HEK293 (cell line): ENCODE measurements around the gene THAP5.

ENCODE experiments used
- CTCF ChIA-PET: fragments of 350-600 bp; formaldehyde crosslinking; extraction: SDS; loops from one replicate; lab custom pipeline; 2021; ENCODE audit warnings: antibody characterized with exemption; lab: Yijun Ruan, JAX
- POLR2A ChIA-PET: fragments of 300-600 bp; formaldehyde crosslinking; extraction: SDS; loops from one replicate; lab custom pipeline; 2020; ENCODE audit warnings: antibody characterized with exemption, inconsistent platforms; lab: Yijun Ruan, JAX
- H3K27ac ChIP-seq: fragments of 200-500 bp; sonication (Bioruptor generic); 2 replicates; pipeline ENCODE4 v1.5.1; 2014; ENCODE audit warnings: low read depth, low read length, control low read depth, inconsistent platforms; ENCODE audit errors: extremely low read depth
- H3K36me3 ChIP-seq, 2 experiments: fragments of 200-500 bp in 1 of 2; sonication (Bioruptor generic) in 1 of 2; 1 replicate in 1 of 2; 2 replicates in 1 of 2; pipeline ENCODE4 v1.5.1; 2014 to 2017; ENCODE audit warnings: inconsistent platforms in 2 of 2, low read length in 2 of 2; ENCODE audit not compliant: control insufficient read depth in 2 of 2, insufficient read depth in 1 of 2
- H3K4me1 ChIP-seq: fragments of 200-500 bp; sonication (Bioruptor generic); 2 replicates; pipeline ENCODE4 v1.5.1; 2014; ENCODE audit warnings: mild to moderate bottlenecking, low read length, inconsistent platforms; ENCODE audit not compliant: control insufficient read depth, insufficient read depth
- H3K4me3 ChIP-seq: 2 replicates; pipeline ENCODE4 v1.5.1; 2011; ENCODE audit warnings: low read depth, mild to moderate bottlenecking, control low read depth, low read length, moderate library complexity
- H3K9me3 ChIP-seq: fragments of 200-500 bp; sonication (Bioruptor generic); 2 replicates; pipeline ENCODE4 v1.5.1; 2014; ENCODE audit warnings: low read depth, low read length, inconsistent platforms; ENCODE audit not compliant: control insufficient read depth, insufficient read depth
- CTCF ChIP-seq: fragments of 450-650 bp; formaldehyde crosslinking; IDR thresholded peaks from 2 replicates; pipeline ENCODE4 v1.5.1; 2016; ENCODE audit warnings: missing biosample characterization, missing genetic modification characterization
- GLI2 ChIP-seq: fragments of 450-650 bp; formaldehyde crosslinking; IDR thresholded peaks from 2 replicates; pipeline ENCODE4; 2017; ENCODE audit warnings: missing biosample characterization, missing genetic modification characterization, low read depth, borderline replicate concordance
- HOXD13 ChIP-seq: sonication (generic); formaldehyde crosslinking; IDR thresholded peaks from 2 replicates; pipeline ENCODE4 v1.8.0; 2022; ENCODE audit warnings: missing genetic modification reagents, borderline replicate concordance
- INSM2 ChIP-seq: fragments of 450-650 bp; formaldehyde crosslinking; IDR thresholded peaks from 2 replicates; pipeline ENCODE4 v1.5.1; 2016; ENCODE audit warnings: missing biosample characterization, missing genetic modification characterization
- RBAK ChIP-seq: fragments of 450-650 bp; formaldehyde crosslinking; IDR thresholded peaks from 2 replicates; pipeline ENCODE4 v1.5.1; 2016; ENCODE audit warnings: missing biosample characterization, missing genetic modification characterization
- TSHZ1 ChIP-seq: fragments of 450-650 bp; formaldehyde crosslinking; IDR thresholded peaks from 2 replicates; pipeline ENCODE4 v1.5.1; 2016; ENCODE audit warnings: missing biosample characterization, missing genetic modification characterization, borderline replicate concordance
- ZBTB1 ChIP-seq: fragments of 450-650 bp; formaldehyde crosslinking; IDR thresholded peaks from 2 replicates; pipeline ENCODE4 v1.5.1; 2016; ENCODE audit warnings: missing biosample characterization, missing genetic modification characterization
- ZBTB20 ChIP-seq: fragments of 450-650 bp; formaldehyde crosslinking; IDR thresholded peaks from 2 replicates; pipeline ENCODE4 v1.5.1; 2016; ENCODE audit warnings: missing biosample characterization, missing genetic modification characterization
- ZBTB48 ChIP-seq: fragments of 450-650 bp; formaldehyde crosslinking; IDR thresholded peaks from 2 replicates; pipeline ENCODE4 v1.5.1; 2016; ENCODE audit warnings: missing biosample characterization, missing genetic modification characterization
- ZBTB7A ChIP-seq: fragments of 450-650 bp; formaldehyde crosslinking; IDR thresholded peaks from 2 replicates; pipeline ENCODE4 v1.5.1; 2016; ENCODE audit warnings: low read depth, missing biosample characterization, missing genetic modification characterization
- ZNF132 ChIP-seq: fragments of 450-650 bp; formaldehyde crosslinking; IDR thresholded peaks from 2 replicates; pipeline ENCODE4 v1.5.1; 2017; ENCODE audit warnings: missing biosample characterization, missing genetic modification characterization, borderline replicate concordance
- ZNF157 ChIP-seq: fragments of 450-650 bp; formaldehyde crosslinking; IDR thresholded peaks from 2 replicates; pipeline ENCODE4 v1.5.1; 2016; ENCODE audit warnings: missing biosample characterization, missing genetic modification characterization
- ZNF169 ChIP-seq: fragments of 450-650 bp; formaldehyde crosslinking; IDR thresholded peaks from 2 replicates; pipeline ENCODE4 v1.5.1; 2016; ENCODE audit warnings: missing biosample characterization, missing genetic modification characterization
- ZNF202 ChIP-seq: fragments of 450-650 bp; formaldehyde crosslinking; IDR thresholded peaks from 2 replicates; pipeline ENCODE4 v1.5.1; 2016; ENCODE audit warnings: missing biosample characterization, missing genetic modification characterization, borderline replicate concordance
- ZNF248 ChIP-seq: fragments of 450-650 bp; formaldehyde crosslinking; IDR thresholded peaks from 2 replicates; pipeline ENCODE4 v1.5.1; 2017; ENCODE audit warnings: missing biosample characterization, missing genetic modification characterization
- ZNF404 ChIP-seq: fragments of 450-650 bp; formaldehyde crosslinking; IDR thresholded peaks from 2 replicates; pipeline ENCODE4 v1.5.1; 2017; ENCODE audit warnings: missing biosample characterization, missing genetic modification characterization
- ZNF416 ChIP-seq: fragments of 450-650 bp; formaldehyde crosslinking; IDR thresholded peaks from 2 replicates; pipeline ENCODE4 v1.5.1; 2016; ENCODE audit warnings: missing biosample characterization, missing genetic modification characterization
- ZNF501 ChIP-seq: fragments of 450-650 bp; formaldehyde crosslinking; IDR thresholded peaks from 2 replicates; pipeline ENCODE4 v1.5.1; 2016; ENCODE audit warnings: missing biosample characterization, missing genetic modification characterization
- ZNF544 ChIP-seq: fragments of 450-650 bp; formaldehyde crosslinking; IDR thresholded peaks from 2 replicates; pipeline ENCODE4 v1.5.0; 2017; ENCODE audit warnings: missing biosample characterization, missing genetic modification characterization
- ZNF560 ChIP-seq: fragments of 450-650 bp; formaldehyde crosslinking; IDR thresholded peaks from 2 replicates; pipeline ENCODE4 v1.5.1; 2017; ENCODE audit warnings: missing biosample characterization, missing genetic modification characterization, borderline replicate concordance
- ZNF654 ChIP-seq: fragments of 450-650 bp; formaldehyde crosslinking; IDR thresholded peaks from 2 replicates; pipeline ENCODE4 v1.5.1; 2016; ENCODE audit warnings: low read depth, missing biosample characterization, missing genetic modification characterization
- ZNF76 ChIP-seq: fragments of 450-650 bp; formaldehyde crosslinking; IDR thresholded peaks from 2 replicates; pipeline ENCODE4; 2016; ENCODE audit warnings: low read depth, missing biosample characterization, missing genetic modification characterization, borderline replicate concordance
- ZNF791 ChIP-seq: fragments of 450-650 bp; formaldehyde crosslinking; IDR thresholded peaks from 2 replicates; pipeline ENCODE4 v1.5.1; 2016; ENCODE audit warnings: missing biosample characterization, missing genetic modification characterization
- TF ChIP-seq, protein P1 (sequence below): fragments of 450-650 bp; formaldehyde crosslinking; IDR thresholded peaks from 2 replicates; pipeline ENCODE4 v1.5.1; 2016; ENCODE audit warnings: missing biosample characterization, missing genetic modification characterization, low read depth
- TF ChIP-seq, protein P2 (sequence below): fragments of 450-650 bp; formaldehyde crosslinking; IDR thresholded peaks from 2 replicates; pipeline ENCODE4 v1.5.1; 2016; ENCODE audit warnings: missing biosample characterization, missing genetic modification characterization
- TF ChIP-seq, protein P3 (sequence below): sonication (generic); formaldehyde crosslinking; IDR thresholded peaks from 2 replicates; pipeline ENCODE4 v1.8.1; 2022; ENCODE audit warnings: mild to moderate bottlenecking, moderate library complexity, missing genetic modification reagents

The THAP5 gene

DNA sequence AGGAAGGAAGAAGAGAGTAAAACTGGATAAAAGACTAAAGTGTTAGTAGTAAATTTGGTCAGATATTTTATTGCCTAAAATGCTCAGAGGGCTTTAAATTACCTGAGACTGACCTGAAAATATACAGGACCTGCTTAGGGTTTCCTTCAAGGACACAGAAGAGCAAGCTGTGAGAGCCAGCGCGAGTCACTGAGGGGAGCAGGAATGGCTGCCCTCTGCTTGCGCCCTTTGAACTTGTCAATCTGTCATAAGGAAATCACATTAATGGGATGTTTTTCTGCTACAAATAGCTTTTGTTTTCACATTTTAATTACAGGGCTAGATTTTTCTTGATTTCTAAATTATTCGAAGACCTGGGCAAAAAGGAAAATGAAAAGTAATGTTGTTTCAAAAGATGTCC is 27.1 kb upstream of the THAP5 start:
- CTCF ChIA-PET, result interaction anchor here (0.5 to 0.7 kb wide), 2 partner anchors 424 to 1703 kb away, joined by 3 to 4 read pairs; no protein-coding TSS in a partner anchor
- TF ChIP-seq ZBTB48 (no peak), ZNF501 (tag by site-specific recombination) (no peak), ZNF169 (tag by site-specific recombination) (no peak), ZNF132 (tag by site-specific recombination) (no peak), ZNF76 (tag by site-specific recombination) (no peak), ZNF157 (tag by site-specific recombination) (no peak), ZNF544 (tag by site-specific recombination) (no peak), RBAK (tag by site-specific recombination) (no peak), ZBTB20 (no peak), GLI2 (tag by site-specific recombination) (no peak), ZBTB7A (tag by site-specific recombination) (no peak), ZNF560 (no peak), ZNF248 (tag by site-specific recombination) (no peak), TSHZ1 (tag by site-specific recombination) (no peak), ZNF791 (tag by site-specific recombination) (no peak), ZNF416 (tag by site-specific recombination) (no peak)
- TF ChIP-seq, protein P1, sequence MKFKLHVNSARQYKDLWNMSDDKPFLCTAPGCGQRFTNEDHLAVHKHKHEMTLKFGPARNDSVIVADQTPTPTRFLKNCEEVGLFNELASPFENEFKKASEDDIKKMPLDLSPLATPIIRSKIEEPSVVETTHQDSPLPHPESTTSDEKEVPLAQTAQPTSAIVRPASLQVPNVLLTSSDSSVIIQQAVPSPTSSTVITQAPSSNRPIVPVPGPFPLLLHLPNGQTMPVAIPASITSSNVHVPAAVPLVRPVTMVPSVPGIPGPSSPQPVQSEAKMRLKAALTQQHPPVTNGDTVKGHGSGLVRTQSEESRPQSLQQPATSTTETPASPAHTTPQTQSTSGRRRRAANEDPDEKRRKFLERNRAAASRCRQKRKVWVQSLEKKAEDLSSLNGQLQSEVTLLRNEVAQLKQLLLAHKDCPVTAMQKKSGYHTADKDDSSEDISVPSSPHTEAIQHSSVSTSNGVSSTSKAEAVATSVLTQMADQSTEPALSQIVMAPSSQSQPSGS (tag by site-specific recombination), result no peak
- TF ChIP-seq, protein P2, sequence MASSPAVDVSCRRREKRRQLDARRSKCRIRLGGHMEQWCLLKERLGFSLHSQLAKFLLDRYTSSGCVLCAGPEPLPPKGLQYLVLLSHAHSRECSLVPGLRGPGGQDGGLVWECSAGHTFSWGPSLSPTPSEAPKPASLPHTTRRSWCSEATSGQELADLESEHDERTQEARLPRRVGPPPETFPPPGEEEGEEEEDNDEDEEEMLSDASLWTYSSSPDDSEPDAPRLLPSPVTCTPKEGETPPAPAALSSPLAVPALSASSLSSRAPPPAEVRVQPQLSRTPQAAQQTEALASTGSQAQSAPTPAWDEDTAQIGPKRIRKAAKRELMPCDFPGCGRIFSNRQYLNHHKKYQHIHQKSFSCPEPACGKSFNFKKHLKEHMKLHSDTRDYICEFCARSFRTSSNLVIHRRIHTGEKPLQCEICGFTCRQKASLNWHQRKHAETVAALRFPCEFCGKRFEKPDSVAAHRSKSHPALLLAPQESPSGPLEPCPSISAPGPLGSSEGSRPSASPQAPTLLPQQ (tag by site-specific recombination), result no peak
- POLR2A ChIA-PET, result no interaction called here

DNA sequence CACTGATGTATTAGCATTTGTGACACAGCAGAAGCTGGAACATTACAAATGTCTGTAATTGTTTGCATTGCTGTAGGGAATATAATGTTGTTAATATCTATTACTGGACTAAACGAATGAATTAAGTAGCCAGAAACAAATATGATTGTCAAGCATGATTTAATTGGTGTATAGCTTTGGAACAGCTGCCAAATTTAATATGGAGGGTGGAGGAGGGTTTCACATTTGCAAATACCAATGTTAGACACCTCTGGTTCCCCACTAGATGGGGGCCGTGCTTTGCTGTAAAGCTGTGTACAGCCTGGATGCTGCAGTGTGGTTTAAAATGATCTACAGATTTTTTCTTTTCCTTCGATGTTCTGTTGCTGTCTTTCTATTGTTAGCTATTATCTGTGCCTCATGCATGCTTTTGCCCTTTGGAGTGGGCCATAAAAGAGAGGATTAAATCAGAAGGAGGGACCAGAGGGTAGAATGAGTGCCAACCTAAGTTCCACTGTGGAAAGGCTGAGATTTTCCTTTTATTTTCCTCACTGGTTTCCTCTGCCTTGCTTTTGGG is 23.2 kb upstream of the THAP5 start:
- ChIA-PET POLR2A (no interaction called here), CTCF (no interaction called here)
- Histone ChIP-seq H3K4me1 (no peaks in the 10 kb centered on the region), H3K27ac (no peak overlapping the region), H3K36me3 (no peaks in the 10 kb centered on the region), H3K4me3 (no peak overlapping the region), H3K9me3 (no peaks in the 10 kb centered on the region)
- TF ChIP-seq HOXD13 (CRISPR knock-in tag) (no peak), CTCF (peak; percentile 47; the same call in 1 of the 2 replicates), INSM2 (no peak), ZBTB1 (tag by site-specific recombination) (no peak), ZNF654 (peak; percentile 74), ZNF404 (no peak), ZNF202 (tag by site-specific recombination) (no peak)
- TF ChIP-seq, protein P3, sequence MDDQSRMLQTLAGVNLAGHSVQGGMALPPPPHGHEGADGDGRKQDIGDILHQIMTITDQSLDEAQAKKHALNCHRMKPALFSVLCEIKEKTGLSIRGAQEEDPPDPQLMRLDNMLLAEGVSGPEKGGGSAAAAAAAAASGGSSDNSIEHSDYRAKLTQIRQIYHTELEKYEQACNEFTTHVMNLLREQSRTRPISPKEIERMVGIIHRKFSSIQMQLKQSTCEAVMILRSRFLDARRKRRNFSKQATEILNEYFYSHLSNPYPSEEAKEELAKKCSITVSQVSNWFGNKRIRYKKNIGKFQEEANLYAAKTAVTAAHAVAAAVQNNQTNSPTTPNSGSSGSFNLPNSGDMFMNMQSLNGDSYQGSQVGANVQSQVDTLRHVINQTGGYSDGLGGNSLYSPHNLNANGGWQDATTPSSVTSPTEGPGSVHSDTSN, result no peak

More for the DNA sequence above, 27.1 kb upstream of the THAP5 start:
- Histone ChIP-seq H3K9me3 (no peaks in the 10 kb centered on the region), H3K36me3 (no peaks in the 10 kb centered on the region), H3K4me1 (no peaks in the 10 kb centered on the region), H3K27ac (no peak overlapping the region), H3K4me3 (no peak overlapping the region)
